HCT116 (cell line): ENCODE measurements around the gene CTNNA1. TPM values are rescaled to one million over a fixed set of nuclear protein-coding genes. Genes with fewer than 3 reads are reported as not detected.

ENCODE experiments used
- ATAC-seq: fragments of 200-7000 bp; cut with Tn5 transposase; 2 replicates; pipeline ENCODE4 v1.9.1; 2020; ENCODE audit warnings: mild to moderate bottlenecking, moderate library complexity
- BruUV-seq: library from RNA; stranded (reverse); fragments of 400-500 nt; replicated peaks from 2 replicates; lab custom pipeline; 2021; lab: Mats Ljungman, UMichigan
- CTCF ChIA-PET: fragments of 300-600 bp; sonication (Branson Sonifier 250); formaldehyde crosslinking; loops from one replicate; lab custom pipeline; 2021; ENCODE audit warnings: antibody characterized with exemption; lab: Charles Lee
- POLR2A ChIA-PET: fragments of 300-600, 350-600 bp; sonication (Branson Sonifier 250); formaldehyde crosslinking; loops from one replicate; lab custom pipeline; 2021; ENCODE audit warnings: antibody characterized with exemption; lab: Charles Lee
- RAD21 ChIA-PET, 2 experiments: fragments of 300-600 bp; sonication (Branson Sonifier 250); formaldehyde crosslinking; loops; one replicate each; lab custom pipeline; 2023; ENCODE audit warnings: low total read pairs in 2 of 2; ENCODE audit not compliant: uncharacterized antibody in 2 of 2, unreplicated experiment in 2 of 2, low non-redundant PET in 1 of 2; lab: Charles Lee
- DNase-seq: peaks from one replicate; pipeline ENCODE4 v3.0.0-alpha.2; 2010; ENCODE audit warnings: low read depth, low spot score
- H2AFZ ChIP-seq: fragments of 200-600 bp; shearing (Covaris generic), sonication (generic); 2 replicates; pipeline ENCODE4 v1.6.1; 2017; ENCODE audit warnings: low read depth, mixed run types, mixed read lengths, antibody characterized with exemption, low read length; ENCODE audit not compliant: poor library complexity, severe bottlenecking
- H3K27ac ChIP-seq: 2 replicates; pipeline ENCODE4 v1.5.1; 2012; ENCODE audit warnings: low read depth, low read length
- H3K27me3 ChIP-seq: fragments of 200-600 bp; sonication (generic); 2 replicates; pipeline ENCODE4 v1.6.1; 2016; ENCODE audit warnings: mixed run types, low read length, mixed read lengths; ENCODE audit not compliant: insufficient read depth
- H3K36me3 ChIP-seq, 2 experiments: fragments of 200-500 bp in 1 of 2; fragments of 200-600 bp in 1 of 2; sonication (Bioruptor generic) in 1 of 2; sonication (generic) in 1 of 2; 2 replicates each; pipeline versions ENCODE4 v1.5.1 to v1.6.1; 2014 to 2016; ENCODE audit warnings: low read length in 2 of 2, inconsistent platforms in 1 of 2, mixed read lengths in 1 of 2, mixed run types in 1 of 2; ENCODE audit not compliant: insufficient read depth in 2 of 2, control insufficient read depth in 1 of 2
- H3K4me1 ChIP-seq, 2 experiments: fragments of 200-600 bp in 1 of 2; sonication (generic) in 1 of 2; 2 replicates each; pipeline versions ENCODE4 v1.5.1 to v1.6.1; 2012 to 2017; ENCODE audit warnings: low read length in 2 of 2, inconsistent platforms in 1 of 2, mild to moderate bottlenecking in 1 of 2, mixed read lengths in 1 of 2, mixed run types in 1 of 2, moderate library complexity in 1 of 2; ENCODE audit not compliant: insufficient read depth in 2 of 2, control insufficient read depth in 1 of 2
- H3K4me2 ChIP-seq: fragments of 200-600 bp; sonication (generic); 2 replicates; pipeline ENCODE4 v1.6.1; 2017; ENCODE audit warnings: mixed run types, low read length, mixed read lengths
- H3K4me3 ChIP-seq, 2 experiments: fragments of 200-600 bp in 1 of 2; sonication (generic) in 1 of 2; replicated peaks in 1 of 2; 2 replicates each; pipeline ENCODE4 v1.5.1; 2011 to 2016; ENCODE audit warnings: low read length in 2 of 2, control low read depth in 1 of 2, low read depth in 1 of 2, mild to moderate bottlenecking in 1 of 2, mixed read lengths in 1 of 2, mixed run types in 1 of 2
- H3K79me2 ChIP-seq: fragments of 200-600 bp; sonication (generic); 2 replicates; pipeline ENCODE4 v1.6.1; 2017; ENCODE audit warnings: mild to moderate bottlenecking, mixed run types, low read length, moderate library complexity, mixed read lengths; ENCODE audit not compliant: insufficient read depth
- H3K9ac ChIP-seq: fragments of 200-600 bp; sonication (generic); 2 replicates; pipeline ENCODE4 v1.6.1; 2016; ENCODE audit warnings: low read length, mixed read lengths
- H3K9me2 ChIP-seq: fragments of 200-600 bp; sonication (generic), shearing (Covaris generic); 2 replicates; pipeline ENCODE4 v1.6.1; 2017; ENCODE audit warnings: mixed run types, mild to moderate bottlenecking, moderate library complexity; ENCODE audit not compliant: insufficient read depth
- H3K9me3 ChIP-seq, 2 experiments: fragments of 200-500 bp in 1 of 2; fragments of 200-600 bp in 1 of 2; sonication (Bioruptor generic) in 1 of 2; sonication (generic) in 1 of 2; 2 replicates each; pipeline ENCODE4 v1.6.1; 2014 to 2017; ENCODE audit warnings: low read length in 2 of 2, mixed read lengths in 2 of 2, inconsistent platforms in 1 of 2, low read depth in 1 of 2, mild to moderate bottlenecking in 1 of 2, mixed run types in 1 of 2, moderate library complexity in 1 of 2; ENCODE audit not compliant: control insufficient read depth in 1 of 2, insufficient read depth in 1 of 2
- H4K20me1 ChIP-seq: fragments of 200-600 bp; sonication (generic), shearing (Covaris generic); 2 replicates; pipeline ENCODE4 v1.6.1; 2017; ENCODE audit warnings: mixed run types, mild to moderate bottlenecking, moderate library complexity; ENCODE audit not compliant: insufficient read depth
- ATF3 ChIP-seq: IDR thresholded peaks from 2 replicates; pipeline ENCODE4 v1.6.1; 2012
- CBX3 ChIP-seq: IDR thresholded peaks from 2 replicates; pipeline ENCODE4 v1.6.1; 2012; ENCODE audit warnings: low read depth
- CEBPB ChIP-seq: IDR thresholded peaks from 2 replicates; pipeline ENCODE4 v1.6.1; 2012; ENCODE audit warnings: low read depth
- EGR1 ChIP-seq: IDR thresholded peaks from 2 replicates; pipeline ENCODE4 v1.6.1; 2012; ENCODE audit warnings: low read depth
- ELF1 ChIP-seq: IDR thresholded peaks from 2 replicates; pipeline ENCODE4 v1.6.1; 2012; ENCODE audit warnings: low read depth, borderline replicate concordance
- EZH2 ChIP-seq: fragments of 200-600 bp; sonication (generic); IDR thresholded peaks from 2 replicates; pipeline ENCODE4 v1.6.1; 2017; ENCODE audit warnings: antibody characterized with exemption, mixed run types
- EZH2phosphoT487 ChIP-seq: fragments of 200-600 bp; IDR thresholded peaks from 2 replicates; pipeline ENCODE4 v1.6.1; 2018; ENCODE audit warnings: antibody characterized with exemption, borderline replicate concordance
- FOSL1 ChIP-seq: IDR thresholded peaks from 2 replicates; pipeline ENCODE4 v1.6.1; 2012; ENCODE audit warnings: low read depth
- JUND ChIP-seq: IDR thresholded peaks from 2 replicates; pipeline ENCODE4 v1.6.1; 2012
- POLR2A ChIP-seq: IDR thresholded peaks from 2 replicates; pipeline ENCODE4 v1.7.0; 2011; ENCODE audit warnings: borderline replicate concordance; ENCODE audit not compliant: insufficient read depth, insufficient read length; ENCODE audit errors: extremely low read depth
- RAD21 ChIP-seq: IDR thresholded peaks from 2 replicates; pipeline ENCODE4 v1.6.1; 2012; ENCODE audit warnings: low read depth, mild to moderate bottlenecking
- SIN3A ChIP-seq: IDR thresholded peaks from 2 replicates; pipeline ENCODE4 v1.6.1; 2012; ENCODE audit warnings: low read depth
- SP1 ChIP-seq: IDR thresholded peaks from 2 replicates; pipeline ENCODE4 v1.6.1; 2012; ENCODE audit warnings: low read depth
- SRF ChIP-seq: IDR thresholded peaks from 2 replicates; pipeline ENCODE4 v1.6.1; 2012; ENCODE audit warnings: low read depth
- TCF7L2 ChIP-seq: IDR thresholded peaks from 2 replicates; pipeline ENCODE4 v1.7.0; 2011; ENCODE audit warnings: borderline replicate concordance, inconsistent platforms; ENCODE audit not compliant: insufficient read depth, insufficient read length; ENCODE audit errors: extremely low read depth
- YY1 ChIP-seq: IDR thresholded peaks from 2 replicates; pipeline ENCODE4 v1.6.1; 2011; ENCODE audit warnings: low read length, low read depth, moderate library complexity, mild to moderate bottlenecking; ENCODE audit not compliant: insufficient replicate concordance; ENCODE audit errors: extremely low read depth
- ZFX ChIP-seq: fragments of 450-650 bp; IDR thresholded peaks from 2 replicates; pipeline ENCODE4 v1.6.1; 2017
- ZNF274 ChIP-seq: fragments of 200-500 bp; sonication (Bioruptor generic); IDR thresholded peaks from 2 replicates; pipeline ENCODE4 v1.6.1; 2014; ENCODE audit warnings: mild to moderate bottlenecking, low read depth, low read length, inconsistent platforms
- intact Hi-C: fragments of 100-400 bp; cut with micrococcal nuclease; formaldehyde crosslinking; loops from 2 replicates; pipeline ENCODE4 v1.10.0; 2022
- total RNA-seq: library from RNA; stranded (reverse); gene quantifications from one replicate; pipeline ENCODE4 v1.2.1, GENCODE V29; 2021; ENCODE audit not compliant: unreplicated experiment
- TF ChIP-seq, protein P1 (sequence below): IDR thresholded peaks from 2 replicates; pipeline ENCODE4 v1.6.1; 2012; ENCODE audit warnings: low read depth
- TF ChIP-seq, protein P2 (sequence below), 3 experiments: fragments of 200-600 bp in 1 of 3; sonication (generic) in 1 of 3; IDR thresholded peaks in 2 of 3; conservative IDR thresholded peaks in 1 of 3; 2 replicates each; pipeline ENCODE4 v1.5.1; 2012 to 2017; ENCODE audit warnings: low read depth in 2 of 3, low read length in 2 of 3, antibody characterized with exemption in 1 of 3, borderline replicate concordance in 1 of 3, control low read depth in 1 of 3, mild to moderate bottlenecking in 1 of 3, mixed read lengths in 1 of 3, mixed run types in 1 of 3, moderate library complexity in 1 of 3; ENCODE audit not compliant: insufficient read depth in 1 of 3

Gene CTNNA1
- total RNA-seq, 1 experiment from 2014 or later, result 313 TPM

DNA sequence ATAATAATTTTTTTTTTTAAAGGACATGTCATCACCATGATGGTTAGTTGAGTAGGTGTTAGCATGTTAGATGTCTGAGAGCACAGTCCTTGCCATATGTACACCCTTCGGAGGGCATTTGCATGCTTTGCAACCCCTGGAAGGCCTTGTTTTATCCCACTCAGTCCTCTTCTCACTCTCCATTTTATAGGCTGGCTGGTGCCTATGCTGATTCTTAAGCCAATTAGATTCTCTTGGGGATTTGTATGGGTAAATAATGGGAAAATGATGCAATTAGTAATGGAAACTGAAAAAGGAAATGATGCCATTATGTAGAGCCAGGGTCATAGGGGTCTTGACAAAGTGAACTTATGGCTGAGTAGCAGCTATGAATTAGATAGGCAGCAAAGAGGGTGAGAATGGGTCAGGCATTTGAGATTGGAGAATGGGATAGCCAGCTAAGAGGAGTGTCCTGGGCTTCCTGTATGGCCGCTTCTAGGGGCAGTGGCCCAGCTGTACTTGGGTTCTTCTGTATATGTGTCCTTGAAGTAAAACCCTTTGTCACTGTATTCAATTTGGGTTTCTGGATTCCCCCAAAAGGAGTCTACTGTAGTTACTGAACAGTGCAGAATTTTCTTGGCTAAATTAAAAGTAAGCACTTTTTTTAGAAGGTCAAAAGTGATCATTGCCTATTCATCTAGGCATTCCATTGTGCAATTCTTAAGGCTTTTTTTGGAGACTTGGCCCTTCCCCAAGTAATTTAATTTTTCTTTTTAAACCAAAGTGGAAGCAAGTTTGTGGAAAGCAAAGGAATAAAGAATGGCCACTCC, 90.3 kb downstream of the CTNNA1 start:
- RAD21 ChIA-PET, result no interaction called here
- no peak overlapping the region for H2AFZ ChIP-seq
- no peaks in the 10 kb centered on the region for H3K9me2 ChIP-seq
- no peaks in the 10 kb centered on the region for H3K9me3 ChIP-seq
- no peaks in the 10 kb centered on the region for H3K27me3 ChIP-seq
- BruUV-seq, result no TSS peak
- no peaks in the 10 kb centered on the region for H3K36me3 ChIP-seq
- no peak for DNase-seq
- intact Hi-C loops, result no loop called here
- no peaks in the 10 kb centered on the region for H3K4me1 ChIP-seq
- 0 out of 2 replicates have a peak, but pooled peaks cover 6% of the 10 kb centered on the region for H4K20me1 ChIP-seq
- no peak overlapping the region for H3K4me2 ChIP-seq
- POLR2A ChIA-PET, result no interaction called here
- H3K27ac ChIP-seq, result no peak overlapping the region
- no peak overlapping the region for H3K4me3 ChIP-seq
- CTCF ChIA-PET, result no interaction called here
- no peak for ATAC-seq
- H3K9ac ChIP-seq, result no peak overlapping the region
- no peak for TF ChIP-seq TCF7L2
- TF ChIP-seq ATF3, result no peak
- TF ChIP-seq CEBPB, result no peak
- no peak for TF ChIP-seq SIN3A
- no peak for TF ChIP-seq RAD21
- TF ChIP-seq POLR2A, result no peak
- TF ChIP-seq, protein P1, sequence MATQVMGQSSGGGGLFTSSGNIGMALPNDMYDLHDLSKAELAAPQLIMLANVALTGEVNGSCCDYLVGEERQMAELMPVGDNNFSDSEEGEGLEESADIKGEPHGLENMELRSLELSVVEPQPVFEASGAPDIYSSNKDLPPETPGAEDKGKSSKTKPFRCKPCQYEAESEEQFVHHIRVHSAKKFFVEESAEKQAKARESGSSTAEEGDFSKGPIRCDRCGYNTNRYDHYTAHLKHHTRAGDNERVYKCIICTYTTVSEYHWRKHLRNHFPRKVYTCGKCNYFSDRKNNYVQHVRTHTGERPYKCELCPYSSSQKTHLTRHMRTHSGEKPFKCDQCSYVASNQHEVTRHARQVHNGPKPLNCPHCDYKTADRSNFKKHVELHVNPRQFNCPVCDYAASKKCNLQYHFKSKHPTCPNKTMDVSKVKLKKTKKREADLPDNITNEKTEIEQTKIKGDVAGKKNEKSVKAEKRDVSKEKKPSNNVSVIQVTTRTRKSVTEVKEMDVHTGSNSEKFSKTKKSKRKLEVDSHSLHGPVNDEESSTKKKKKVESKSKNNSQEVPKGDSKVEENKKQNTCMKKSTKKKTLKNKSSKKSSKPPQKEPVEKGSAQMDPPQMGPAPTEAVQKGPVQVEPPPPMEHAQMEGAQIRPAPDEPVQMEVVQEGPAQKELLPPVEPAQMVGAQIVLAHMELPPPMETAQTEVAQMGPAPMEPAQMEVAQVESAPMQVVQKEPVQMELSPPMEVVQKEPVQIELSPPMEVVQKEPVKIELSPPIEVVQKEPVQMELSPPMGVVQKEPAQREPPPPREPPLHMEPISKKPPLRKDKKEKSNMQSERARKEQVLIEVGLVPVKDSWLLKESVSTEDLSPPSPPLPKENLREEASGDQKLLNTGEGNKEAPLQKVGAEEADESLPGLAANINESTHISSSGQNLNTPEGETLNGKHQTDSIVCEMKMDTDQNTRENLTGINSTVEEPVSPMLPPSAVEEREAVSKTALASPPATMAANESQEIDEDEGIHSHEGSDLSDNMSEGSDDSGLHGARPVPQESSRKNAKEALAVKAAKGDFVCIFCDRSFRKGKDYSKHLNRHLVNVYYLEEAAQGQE, result no peak
- TF ChIP-seq EZH2, result no peak
- no peak for TF ChIP-seq EGR1
- TF ChIP-seq CBX3, result no peak
- TF ChIP-seq EZH2phosphoT487, result no peak
- no peak for TF ChIP-seq ZFX
- no peak for TF ChIP-seq ELF1
- TF ChIP-seq SRF, result no peak
- no peak for TF ChIP-seq SP1
- no peak for TF ChIP-seq FOSL1
- TF ChIP-seq, protein P2, sequence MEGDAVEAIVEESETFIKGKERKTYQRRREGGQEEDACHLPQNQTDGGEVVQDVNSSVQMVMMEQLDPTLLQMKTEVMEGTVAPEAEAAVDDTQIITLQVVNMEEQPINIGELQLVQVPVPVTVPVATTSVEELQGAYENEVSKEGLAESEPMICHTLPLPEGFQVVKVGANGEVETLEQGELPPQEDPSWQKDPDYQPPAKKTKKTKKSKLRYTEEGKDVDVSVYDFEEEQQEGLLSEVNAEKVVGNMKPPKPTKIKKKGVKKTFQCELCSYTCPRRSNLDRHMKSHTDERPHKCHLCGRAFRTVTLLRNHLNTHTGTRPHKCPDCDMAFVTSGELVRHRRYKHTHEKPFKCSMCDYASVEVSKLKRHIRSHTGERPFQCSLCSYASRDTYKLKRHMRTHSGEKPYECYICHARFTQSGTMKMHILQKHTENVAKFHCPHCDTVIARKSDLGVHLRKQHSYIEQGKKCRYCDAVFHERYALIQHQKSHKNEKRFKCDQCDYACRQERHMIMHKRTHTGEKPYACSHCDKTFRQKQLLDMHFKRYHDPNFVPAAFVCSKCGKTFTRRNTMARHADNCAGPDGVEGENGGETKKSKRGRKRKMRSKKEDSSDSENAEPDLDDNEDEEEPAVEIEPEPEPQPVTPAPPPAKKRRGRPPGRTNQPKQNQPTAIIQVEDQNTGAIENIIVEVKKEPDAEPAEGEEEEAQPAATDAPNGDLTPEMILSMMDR (IDR thresholded peaks at IDR 0.05 in 2 of 3, conservative IDR thresholded peaks at IDR 0.05 in 1 of 3; ENCODE audit: borderline replicate concordance in 1 of 3, insufficient read depth in 1 of 3, low read depth in 2 of 3, low read length in 2 of 3), result no peak
- no peak for TF ChIP-seq ZNF274
- TF ChIP-seq YY1, result no peak
- no peak for TF ChIP-seq JUND
- TF ChIP-seq, all 23 proteins: peak for 0
- H3K79me2 ChIP-seq, result peaks cover 94% of the 10 kb centered on the region
